Epithelial cell of proximal tubule (primary cell): ENCODE data around the gene UBXN4. TPM values are rescaled to one million over a fixed set of nuclear protein-coding genes. Genes with fewer than 3 reads are reported as not detected.
"Not testable (repeated sequence)": the region's sequence is repeated elsewhere in the genome, so short reads cannot be mapped to it uniquely, and the experiment has no call there.

Experiments used
- DNase-seq: peaks from one replicate; pipeline ENCODE4 v3.0.0-alpha.2; 2011; ENCODE audit warnings: low read depth
- H3K4me3 ChIP-seq: 2 replicates; pipeline ENCODE4 v1.5.1; 2011; ENCODE audit warnings: low read depth, mild to moderate bottlenecking, low read length
- CTCF ChIP-seq: conservative IDR thresholded peaks from 2 replicates; pipeline ENCODE4 v1.5.1; 2012; ENCODE audit warnings: low read depth, mild to moderate bottlenecking, low read length
- total RNA-seq: library from RNA; depleted of rRNA; stranded (reverse); fragments of >200 nt; gene quantifications from 2 replicates; pipeline ENCODE4 v1.2.3, GENCODE V29; 2015

Gene UBXN4
- total RNA-seq, 1 donor from 2014 or later: 47.2 TPM

GRCh38 chr2:135802350-135802749, 60.7 kb downstream of the UBXN4 start:
- no peak for DNase-seq

GRCh38 chr2:135803278-135803677, 61.6 kb downstream of the UBXN4 start:
- DNase-seq: no peak
- no peak overlapping the region for H3K4me3 ChIP-seq
- no peak for TF ChIP-seq CTCF

More at GRCh38 chr2:135802350-135802749, 60.7 kb downstream of the UBXN4 start:
- no peak for TF ChIP-seq CTCF
- H3K4me3 ChIP-seq: no peak overlapping the region

- DNase-seq, H3K4me3 ChIP-seq: not testable (repeated sequence)
Measured at GRCh38 chr2:135807874-135808273, 66.2 kb downstream of the UBXN4 start.

GRCh38 chr2:135812907-135813511, 71.4 kb downstream of the UBXN4 start:
- no peak overlapping the region for H3K4me3 ChIP-seq
- no peak for DNase-seq
- no peak for TF ChIP-seq CTCF

- no peak for DNase-seq
- TF ChIP-seq CTCF: no peak
- no peak overlapping the region for H3K4me3 ChIP-seq
Measured at GRCh38 chr2:135815269-135815668, 73.6 kb downstream of the UBXN4 start.

- no peak for TF ChIP-seq CTCF
- no peak overlapping the region for H3K4me3 ChIP-seq
- DNase-seq: no peak
Measured at GRCh38 chr2:135817466-135817865, 75.8 kb downstream of the UBXN4 start.

GRCh38 chr2:135817951-135818350, 76.3 kb downstream of the UBXN4 start:
- DNase-seq: no peak

More at GRCh38 chr2:135817951-135818350, 76.3 kb downstream of the UBXN4 start:
- no peak for TF ChIP-seq CTCF
- no peak overlapping the region for H3K4me3 ChIP-seq
